GM23338 (cell line): ENCODE measurements around the gene RNF220. TPM values are rescaled to one million over a fixed set of nuclear protein-coding genes. Genes with fewer than 3 reads are reported as not detected.

Source experiments
- ATAC-seq: fragments of 200-7000 bp; cut with Tn5 transposase; 3 replicates; pipeline ENCODE4 v1.9.1; 2020
- DNase-seq: peaks from one replicate; pipeline ENCODE4 v3.0.0-alpha.2; 2015; ENCODE audit warnings: low spot score
- H2AFZ ChIP-seq: fragments of 200-600 bp; sonication (generic); 2 replicates; pipeline ENCODE4 v1.8.0; 2016; ENCODE audit warnings: antibody characterized with exemption, mild to moderate bottlenecking, moderate library complexity
- H3F3A ChIP-seq: fragments of 200-600 bp; sonication (generic); replicated peaks from 2 replicates; pipeline ENCODE4 v1.8.0; 2017; ENCODE audit warnings: antibody characterized with exemption, mixed run types, low read depth
- H3K27ac ChIP-seq: fragments of 200-600 bp; sonication (generic); 2 replicates; pipeline ENCODE4 v1.6.1; 2016; ENCODE audit warnings: low read depth
- H3K27me3 ChIP-seq: fragments of 200-600 bp; sonication (generic); 2 replicates; pipeline ENCODE4 v1.8.0; 2016; ENCODE audit warnings: mild to moderate bottlenecking, mixed run types, moderate library complexity; ENCODE audit not compliant: insufficient read depth
- H3K36me3 ChIP-seq: fragments of 200-600 bp; sonication (generic); 2 replicates; pipeline ENCODE4 v1.8.0; 2016; ENCODE audit warnings: mild to moderate bottlenecking; ENCODE audit not compliant: insufficient read depth
- H3K4me1 ChIP-seq: fragments of 200-600 bp; sonication (generic); 2 replicates; pipeline ENCODE4 v1.8.0; 2016; ENCODE audit warnings: mild to moderate bottlenecking, moderate library complexity; ENCODE audit not compliant: insufficient read depth
- H3K4me2 ChIP-seq: fragments of 200-600 bp; sonication (generic); 2 replicates; pipeline ENCODE4 v1.7.1; 2017; ENCODE audit warnings: mixed run types
- H3K4me3 ChIP-seq: fragments of 200-600 bp; sonication (generic); 2 replicates; pipeline ENCODE4 v1.6.1; 2016; ENCODE audit warnings: mixed run types
- H3K79me2 ChIP-seq: fragments of 200-600 bp; sonication (generic); replicated peaks from 2 replicates; pipeline ENCODE4 v1.8.0; 2017; ENCODE audit warnings: mild to moderate bottlenecking; ENCODE audit not compliant: insufficient read depth
- H3K9me2 ChIP-seq: fragments of 200-600 bp; sonication (generic); 2 replicates; pipeline ENCODE4 v1.8.0; 2017; ENCODE audit not compliant: insufficient read depth
- H4K20me1 ChIP-seq: fragments of 200-600 bp; sonication (generic); replicated peaks from 2 replicates; pipeline ENCODE4 v1.8.0; 2017; ENCODE audit warnings: mild to moderate bottlenecking; ENCODE audit not compliant: insufficient read depth
- H3K27ac Mint-ChIP-seq: 2 replicates; pipeline ENCODE4 v1.8.0; 2020; ENCODE audit warnings: inconsistent platforms, mild to moderate bottlenecking, moderate library complexity, mixed read lengths
- H3K27me3 Mint-ChIP-seq: 3 replicates; pipeline ENCODE4 v1.8.0; 2022; ENCODE audit warnings: low read depth, mild to moderate bottlenecking, moderate library complexity, mixed read lengths, inconsistent platforms; ENCODE audit not compliant: insufficient read depth, poor library complexity
- H3K36me3 Mint-ChIP-seq: 3 replicates; pipeline ENCODE4 v1.8.0; 2021; ENCODE audit warnings: low read depth, mild to moderate bottlenecking, inconsistent platforms, moderate library complexity, mixed read lengths
- H3K4me1 Mint-ChIP-seq: 3 replicates; pipeline ENCODE4 v1.8.0; 2020; ENCODE audit warnings: mild to moderate bottlenecking, inconsistent platforms, mixed read lengths
- H3K4me3 Mint-ChIP-seq: 3 replicates; pipeline ENCODE4 v1.8.0; 2021; ENCODE audit warnings: moderate library complexity, mild to moderate bottlenecking, inconsistent platforms, mixed read lengths
- H3K9me3 Mint-ChIP-seq: 3 replicates; pipeline ENCODE4 v1.8.0; 2020; ENCODE audit warnings: moderate library complexity, mild to moderate bottlenecking, inconsistent platforms, mixed read lengths
- CREB1 ChIP-seq: fragments of 250-450 bp; sonication (Bioruptor Pico); IDR thresholded peaks from 2 replicates; pipeline ENCODE4 v1.5.0; 2020; ENCODE audit warnings: low read depth, mild to moderate bottlenecking, moderate library complexity
- CTCF ChIP-seq, 2 experiments: fragments of 200-600 bp in 1 of 2; sonication (generic) in 1 of 2; conservative IDR thresholded peaks; 2 replicates each; pipeline versions ENCODE4 v1.5.1 to v1.6.1; 2016 to 2017; ENCODE audit warnings: antibody characterized with exemption in 2 of 2, low read depth in 2 of 2, mild to moderate bottlenecking in 2 of 2, moderate library complexity in 1 of 2
- EZH2 ChIP-seq: fragments of 200-600 bp; sonication (generic); IDR thresholded peaks from one replicate; pipeline ENCODE4 v1.8.0; 2017; ENCODE audit warnings: antibody characterized with exemption, mild to moderate bottlenecking, low read depth; ENCODE audit not compliant: unreplicated experiment
- EZH2phosphoT487 ChIP-seq: fragments of 200-600 bp; sonication (generic); IDR thresholded peaks from one replicate; pipeline ENCODE4 v1.8.1; 2018; ENCODE audit warnings: antibody characterized with exemption; ENCODE audit not compliant: unreplicated experiment
- NANOG ChIP-seq: IDR thresholded peaks from 2 replicates; pipeline ENCODE4 v1.6.1; 2016; ENCODE audit warnings: antibody characterized with exemption, borderline replicate concordance
- POLR2AphosphoS5 ChIP-seq: IDR thresholded peaks from 2 replicates; pipeline ENCODE4 v1.6.1; 2016; ENCODE audit warnings: antibody characterized with exemption, low read depth
- REST ChIP-seq: IDR thresholded peaks from one replicate; pipeline ENCODE4 v1.6.1; 2018; ENCODE audit warnings: antibody characterized with exemption; ENCODE audit not compliant: unreplicated experiment
- polyA plus RNA-seq: library from polyadenylated mRNA; unstranded; fragments of >200 nt; fragmentation: Nextera tagmentation; extraction: Ambion mirVana; gene quantifications from 2 replicates; pipeline ENCODE4 v1.2.1, GENCODE V29; 2016
- total RNA-seq: library from RNA; depleted of rRNA; stranded (reverse); fragments of >200 nt; shearing (Covaris generic); gene quantifications from 2 replicates; pipeline ENCODE4 v1.2.3, GENCODE V29; 2014

The RNF220 gene
- total and polyA plus RNA-seq, 2 experiments from 2014 or later = 72.8 to 168 TPM

DNA sequence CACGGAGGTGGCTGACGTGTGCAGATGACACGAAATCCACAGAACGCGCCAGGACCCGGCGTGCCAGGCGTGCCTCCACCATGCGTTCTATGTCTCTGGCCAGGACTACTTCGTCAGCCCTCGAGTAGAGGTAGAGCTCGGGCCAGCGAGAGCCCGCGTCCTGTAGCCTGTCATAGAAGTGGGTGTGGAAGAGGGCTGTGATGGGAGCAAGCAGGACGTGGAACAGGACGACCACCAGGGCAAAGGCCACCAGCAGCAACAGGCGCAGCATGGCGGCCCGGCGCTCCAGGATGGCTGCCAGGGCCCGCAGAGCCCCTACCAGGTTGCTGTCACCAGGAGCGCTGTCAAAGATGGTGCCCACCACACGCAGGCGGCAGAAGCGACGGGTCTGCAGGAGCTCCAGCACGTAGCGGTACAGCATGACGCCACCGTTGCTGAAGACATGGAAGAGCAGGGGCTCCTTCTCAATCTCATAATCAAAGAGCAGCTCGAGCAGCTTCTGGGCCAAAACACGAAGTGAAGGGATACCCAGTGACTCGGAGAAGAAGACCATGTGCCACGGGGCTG, 249.6 kb downstream of the RNF220 start:
- no peaks in the 10 kb centered on the region for H3K79me2 ChIP-seq
- Mint-ChIP-seq H3K27me3 (peaks cover 8% of the 10 kb centered on the region), H3K27ac (no peak overlapping the region), H3K9me3 (no peaks in the 10 kb centered on the region), H3K4me1 (peaks cover 31% of the 10 kb centered on the region), H3K4me3 (no peak overlapping the region), H3K36me3 (peaks cover 18% of the 10 kb centered on the region)
- H3K27me3 ChIP-seq = no peaks in the 10 kb centered on the region
- peaks cover 10% of the 10 kb centered on the region; the same call in 1 of the 2 replicates for H3F3A ChIP-seq
- H3K9me2 ChIP-seq = no peaks in the 10 kb centered on the region
- no peak overlapping the region for H2AFZ ChIP-seq
- peaks cover 4% of the 10 kb centered on the region for H4K20me1 ChIP-seq
- no peak overlapping the region for H3K4me2 ChIP-seq
- DNase-seq (no peak), ATAC-seq (no peak)
- H3K4me3 ChIP-seq = no peak overlapping the region
- TF ChIP-seq POLR2AphosphoS5 (no peak), CREB1 (CRISPR knock-in tag) (no peak), NANOG (no peak), REST (no peak), EZH2phosphoT487 (no peak), EZH2 (no peak)
- no peak overlapping the region for H3K27ac ChIP-seq
- H3K36me3 ChIP-seq = peaks cover 2% of the 10 kb centered on the region; the same call in 1 of the 2 replicates
- peaks cover 12% of the 10 kb centered on the region; the same call in 1 of the 2 replicates for H3K4me1 ChIP-seq

DNA sequence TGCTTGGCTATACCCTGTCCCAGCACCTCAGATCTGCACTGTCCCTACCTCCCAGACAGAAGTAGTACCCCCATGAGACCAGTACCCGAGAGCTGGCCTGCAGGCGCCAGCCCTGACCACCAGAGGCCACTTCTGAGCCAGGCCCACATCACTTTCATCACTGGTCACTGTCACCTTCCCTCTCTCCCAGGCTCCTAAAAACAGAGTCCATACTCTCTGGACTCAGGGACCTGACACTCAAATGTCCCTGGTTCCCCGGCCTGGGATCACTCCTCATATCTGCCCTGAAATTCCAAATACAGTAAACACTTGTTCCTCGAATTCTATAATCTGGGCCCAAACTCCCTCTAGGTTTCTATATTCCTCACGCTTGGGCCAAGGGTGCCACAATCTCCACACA, 250.6 kb downstream of the RNF220 start:
- Histone ChIP-seq H2AFZ (no peak overlapping the region), H3K27me3 (no peaks in the 10 kb centered on the region), H3K4me2 (no peak overlapping the region), H3K4me3 (no peak overlapping the region), H3K36me3 (no peaks in the 10 kb centered on the region), H3K4me1 (peaks cover 4% of the 10 kb centered on the region; the same call in 1 of the 2 replicates), H3K9me2 (no peaks in the 10 kb centered on the region), H3K79me2 (no peaks in the 10 kb centered on the region), H3F3A (peaks cover 10% of the 10 kb centered on the region; the same call in 1 of the 2 replicates), H3K27ac (no peak overlapping the region), H4K20me1 (peaks cover 4% of the 10 kb centered on the region; the same call in 1 of the 2 replicates)
- peaks cover 11% of the 10 kb centered on the region for H3K36me3 Mint-ChIP-seq
- no peaks in the 10 kb centered on the region for H3K9me3 Mint-ChIP-seq
- H3K4me3 Mint-ChIP-seq = no peak overlapping the region
- H3K27me3 Mint-ChIP-seq = peaks cover 8% of the 10 kb centered on the region
- peak; percentile 69 for ATAC-seq
- no peak overlapping the region for H3K27ac Mint-ChIP-seq
- TF ChIP-seq CTCF (conservative IDR thresholded peaks at IDR 0.05; ENCODE audit: low read depth in 2 of 2) (peak; percentile 84 to 86), POLR2AphosphoS5 (no peak)
- peak; percentile 76 for DNase-seq
- peaks cover 22% of the 10 kb centered on the region for H3K4me1 Mint-ChIP-seq
